Ureter (tissue), 1 donor: ENCODE measurements around the gene PPP1R36. TPM values are rescaled to one million over a fixed set of nuclear protein-coding genes. Genes with fewer than 3 reads are reported as not detected.
A peak's percentile ranks its signal among the peaks of the same experiment; 100 is the strongest.
"Not testable (repeated sequence)": the region's sequence is repeated elsewhere in the genome, so short reads cannot be mapped to it uniquely, and the experiment has no call there.

Experiments used
- DNase-seq: peaks from one replicate; pipeline ENCODE4 v3.0.0-alpha.2; 2020; ENCODE audit warnings: low spot score
- total RNA-seq: library from RNA; stranded (reverse); gene quantifications from one replicate; pipeline ENCODE4 v1.2.4, GENCODE V29; 2023
- donor health status: DM: yes; HTN: yes; CAD: no.

Gene PPP1R36
- total RNA-seq, 1 donor from 2014 or later: 4.6 TPM

GRCh38 chr14:64520699-64521098 lies 29.1 kb upstream of the PPP1R36 start:
- DNase-seq: no peak

DNA sequence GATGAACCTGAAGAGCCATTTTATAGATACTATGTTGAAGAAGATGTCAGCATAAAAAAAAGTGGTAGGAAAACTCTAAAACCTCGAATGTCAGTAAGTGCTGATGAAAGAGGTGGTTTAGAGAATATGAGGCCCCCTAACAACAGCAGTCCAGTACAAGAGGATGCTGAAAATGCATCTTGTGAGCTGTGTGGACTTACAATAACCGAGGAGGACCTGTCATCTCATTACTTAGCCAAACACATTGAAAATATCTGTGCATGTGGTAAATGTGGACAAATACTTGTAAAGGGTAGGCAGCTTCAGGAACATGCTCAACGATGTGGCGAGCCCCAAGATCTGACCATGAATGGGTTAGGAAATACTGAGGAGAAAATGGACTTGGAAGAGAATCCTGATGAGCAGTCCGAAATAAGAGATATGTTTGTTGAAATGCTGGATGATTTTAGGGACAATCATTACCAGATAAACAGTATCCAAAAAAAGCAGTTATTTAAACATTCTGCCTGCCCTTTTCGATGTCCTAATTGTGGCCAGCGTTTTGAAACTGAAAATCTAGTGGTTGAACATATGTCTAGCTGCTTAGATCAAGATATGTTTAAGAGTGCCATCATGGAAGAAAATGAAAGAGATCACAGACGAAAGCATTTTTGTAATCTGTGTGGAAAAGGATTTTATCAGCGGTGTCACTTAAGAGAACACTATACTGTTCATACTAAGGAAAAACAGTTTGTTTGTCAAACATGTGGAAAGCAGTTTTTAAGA lies 27.0 kb upstream of the PPP1R36 start:
- no peak for DNase-seq

DNA sequence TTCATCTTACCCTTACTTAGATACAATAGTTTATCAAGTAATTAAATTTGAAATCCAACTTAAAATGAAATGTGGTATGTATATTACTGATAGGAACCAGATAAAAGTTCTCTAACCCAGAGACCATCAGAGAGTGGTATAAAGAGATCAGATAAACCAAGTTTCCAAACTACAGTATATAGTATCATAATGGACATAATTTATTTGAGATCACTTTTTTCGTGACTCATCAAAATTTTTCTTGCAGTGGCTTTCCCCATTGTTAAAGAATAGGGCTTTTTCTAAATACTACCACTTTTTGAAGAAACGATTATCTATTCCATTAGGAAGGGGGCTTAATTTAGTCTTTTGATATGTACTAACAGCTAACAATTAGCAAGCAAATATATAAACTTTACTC lies 24.4 kb upstream of the PPP1R36 start:
- DNase-seq: no peak

GRCh38 chr14:64531567-64531966 lies 18.2 kb upstream of the PPP1R36 start:
- no peak for DNase-seq

DNA sequence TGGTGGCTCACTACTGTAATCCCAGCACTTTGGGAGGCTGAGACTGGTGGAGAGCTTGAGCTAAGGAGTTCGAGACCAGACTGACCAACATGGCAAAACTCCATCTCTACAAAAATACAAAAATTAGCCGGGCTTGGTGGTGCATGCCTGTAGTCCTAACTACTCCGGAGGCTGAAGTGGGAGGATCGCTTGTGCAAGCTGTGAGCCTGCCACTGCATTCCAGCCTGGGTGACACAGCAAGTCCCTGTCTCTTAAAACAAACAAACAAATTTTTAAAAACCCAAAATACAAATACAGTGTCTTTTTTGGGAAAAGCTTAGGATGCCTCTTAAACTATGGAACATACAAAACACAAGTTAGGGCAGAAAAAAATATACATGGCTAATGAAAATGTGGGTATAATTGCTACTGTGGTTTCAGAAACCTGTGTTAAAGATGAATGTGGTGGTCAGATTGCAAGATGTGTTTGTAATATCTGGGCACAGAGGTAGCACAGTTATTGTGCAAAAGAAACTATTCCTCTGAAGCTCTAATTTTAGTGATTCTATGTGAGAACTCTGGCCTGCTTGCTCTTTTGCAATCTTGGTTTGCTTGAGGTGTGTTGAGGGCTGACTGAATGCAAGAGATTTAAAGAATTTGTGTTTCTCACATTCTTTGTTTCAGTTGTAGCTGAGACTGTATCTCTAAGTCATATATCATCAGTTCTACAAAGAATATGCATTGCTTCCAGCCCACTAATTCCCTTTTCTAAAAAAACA lies 13.1 kb upstream of the PPP1R36 start:
- DNase-seq: no peak

GRCh38 chr14:64540208-64541202 lies 9.3 kb upstream of the PPP1R36 start, which contains the start of gene HSPA2:
TSS of gene HSPA2 (plus strand) at chr14:64540741. CDS start at chr14:64540850, 109 bp downstream.
- DNase-seq: peak; percentile 99

- no peak for DNase-seq
These were observed 8.3 kb upstream of the PPP1R36 start for GRCh38 chr14:64541261-64541971.

- no peak for DNase-seq
These were observed 7.6 kb upstream of the PPP1R36 start for GRCh38 chr14:64541972-64542835.

DNA sequence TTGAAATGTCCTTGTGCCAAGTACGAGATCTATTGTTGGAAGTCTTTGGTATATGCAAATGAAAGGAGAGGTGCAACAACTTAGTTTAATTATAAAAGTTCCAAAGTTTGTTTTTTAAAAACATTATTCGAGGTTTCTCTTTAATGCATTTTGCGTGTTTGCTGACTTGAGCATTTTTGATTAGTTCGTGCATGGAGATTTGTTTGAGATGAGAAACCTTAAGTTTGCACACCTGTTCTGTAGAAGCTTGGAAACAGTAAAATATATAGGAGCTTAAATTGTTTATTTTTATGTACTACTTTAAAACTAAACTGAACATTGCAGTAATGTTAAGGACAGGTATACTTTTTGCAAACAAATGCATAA lies 6.9 kb upstream of the PPP1R36 start:
- DNase-seq: no peak

DNA sequence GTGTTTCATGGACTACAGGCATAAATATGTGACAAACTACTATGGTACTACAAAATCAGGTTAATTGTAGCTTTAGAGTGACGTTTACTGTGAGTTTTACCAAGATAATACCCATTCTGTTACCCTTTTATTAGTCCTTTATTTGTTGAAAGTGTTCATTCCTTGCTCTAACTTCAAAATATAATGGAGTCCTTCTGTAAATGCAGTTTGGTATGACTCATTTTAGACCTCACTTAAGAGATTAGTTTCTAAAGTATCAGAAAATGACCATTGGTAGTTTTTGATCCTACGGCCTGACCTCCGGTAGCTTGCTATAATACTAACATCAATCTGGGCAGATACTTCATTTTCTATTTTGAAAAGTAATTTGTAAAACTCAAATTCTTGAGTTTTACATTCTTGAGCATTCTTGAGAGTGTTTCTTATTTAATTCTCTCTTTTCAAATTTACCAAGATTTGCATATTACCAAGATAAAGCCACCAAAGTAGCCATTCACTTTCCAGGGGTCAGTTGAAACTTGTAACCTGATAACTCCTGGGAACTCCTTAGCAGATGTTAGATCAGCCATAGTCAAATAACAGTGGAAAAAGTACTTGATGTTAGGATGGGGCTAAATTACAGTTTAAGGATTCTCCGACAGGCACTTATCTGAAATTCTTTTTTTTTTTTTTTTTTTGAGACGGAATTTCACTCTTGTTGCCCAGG lies 5.0 kb upstream of the PPP1R36 start:
- DNase-seq: no peak

DNA sequence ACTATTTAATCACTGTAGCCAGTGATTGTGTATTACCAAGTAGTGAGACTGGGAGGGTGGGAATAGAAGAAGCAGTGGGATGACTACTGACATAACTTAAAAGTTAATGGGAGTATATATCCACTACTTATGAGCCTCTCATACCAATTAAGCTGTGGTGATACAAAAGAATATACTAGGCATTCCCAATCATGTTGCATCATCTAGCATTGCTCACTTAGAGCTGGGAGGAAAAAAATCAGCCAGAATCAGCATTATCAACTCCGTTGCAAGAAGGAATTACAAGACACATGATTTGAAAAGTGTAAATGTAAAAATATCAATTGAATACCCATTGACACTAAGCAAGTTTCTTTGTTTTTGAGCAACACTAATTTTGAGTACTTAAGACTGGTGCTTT lies 745 bp upstream of the PPP1R36 start:
- DNase-seq: no peak

GRCh38 chr14:64550621-64551333 lies 1.0 kb downstream of the PPP1R36 start:
- no peak for DNase-seq

- no peak for DNase-seq
These were observed 4.8 kb downstream of the PPP1R36 start for GRCh38 chr14:64554556-64554955.

GRCh38 chr14:64556526-64556925 lies 6.8 kb downstream of the PPP1R36 start:
- no peak for DNase-seq

- DNase-seq: not testable (repeated sequence)
These were observed 8.5 kb downstream of the PPP1R36 start for GRCh38 chr14:64558216-64558615.

DNA sequence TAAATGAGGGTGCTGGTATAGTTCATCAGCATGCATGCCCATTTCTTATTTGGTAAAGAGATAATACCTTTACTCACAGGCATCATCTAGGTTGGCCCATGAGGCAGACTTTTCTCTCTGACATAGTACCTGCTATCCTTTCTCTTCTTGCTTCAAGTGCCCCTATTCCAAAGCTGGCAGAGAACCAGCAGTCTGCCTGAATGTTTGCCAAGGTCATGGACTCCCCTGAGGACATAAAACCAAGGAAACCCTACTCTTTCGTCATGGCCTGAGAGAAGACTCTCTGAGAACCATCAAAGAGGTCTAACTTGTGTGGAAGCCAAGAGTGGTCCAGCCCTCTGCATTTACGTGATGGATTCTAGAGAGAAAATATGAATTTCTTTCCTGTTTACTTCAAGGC lies 11.9 kb downstream of the PPP1R36 start:
- no peak for DNase-seq

DNA sequence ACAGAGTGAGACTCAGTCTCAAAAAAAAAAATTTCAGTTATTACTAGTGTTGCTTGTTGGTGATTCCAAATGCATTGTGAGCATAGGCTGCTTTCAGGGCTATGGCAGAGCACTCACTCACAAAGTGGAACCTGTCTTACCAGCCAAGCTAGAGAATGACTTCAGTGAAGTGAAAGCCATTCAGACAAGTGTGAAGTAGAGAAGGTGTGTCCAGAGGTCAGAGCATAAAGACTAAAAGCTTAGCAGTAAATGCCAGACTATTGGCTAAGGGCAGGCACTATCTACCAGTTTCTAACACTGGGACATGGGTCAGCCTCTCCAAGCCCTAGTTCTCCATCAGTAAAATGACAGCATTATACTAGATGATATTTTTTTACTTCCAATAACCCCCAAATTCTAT lies 12.7 kb downstream of the PPP1R36 start:
- no peak for DNase-seq

- no peak for DNase-seq
These were observed 13.9 kb downstream of the PPP1R36 start for GRCh38 chr14:64563696-64564095.

- no peak for DNase-seq
These were observed 16.9 kb downstream of the PPP1R36 start for GRCh38 chr14:64566651-64567122.
